RWPE1 (cell line): ENCODE measurements around the gene FAM186B.

ENCODE experiments used
- CTCF ChIA-PET: fragments of 350-600 bp; sonication (Branson Sonifier 250); formaldehyde crosslinking; extraction: SDS; loops from one replicate; lab custom pipeline; 2021; lab: Yijun Ruan, JAX
- POLR2A ChIA-PET: fragments of 400-600 bp; formaldehyde crosslinking; extraction: SDS; loops from one replicate; lab custom pipeline; 2020; ENCODE audit warnings: antibody characterized with exemption; ENCODE audit not compliant: low non-redundant PET; lab: Yijun Ruan, JAX
- DNase-seq: peaks from one replicate; pipeline ENCODE4 v3.0.0; 2012; ENCODE audit warnings: low spot score
- H3K27ac ChIP-seq: fragments of 450-650 bp; 2 replicates; pipeline ENCODE4 v1.5.1; 2017
- CTCF ChIP-seq: fragments of 450-650 bp; conservative IDR thresholded peaks from 2 replicates; pipeline ENCODE4 v1.5.1; 2017; ENCODE audit warnings: low read depth, mild to moderate bottlenecking

Gene FAM186B

GRCh38 chr12:49548481-49548821, 57.0 kb downstream of the FAM186B start:
- no peak for TF ChIP-seq CTCF
- no peak overlapping the region for H3K27ac ChIP-seq
- CTCF ChIA-PET, result no interaction called here
- POLR2A ChIA-PET, result no interaction called here
- DNase-seq, result no peak

- ChIA-PET POLR2A (no interaction called here), CTCF (interaction anchor here (0.5 kb wide), 1 partner anchor 239 kb away, joined by 3 read pairs; no protein-coding TSS in a partner anchor)
- peak; percentile 89 for DNase-seq
- no peak for TF ChIP-seq CTCF
- no peak overlapping the region for H3K27ac ChIP-seq
Measured at GRCh38 chr12:49547090-49547690, 58.2 kb downstream of the FAM186B start.

GRCh38 chr12:49546481-49546880, 59.0 kb downstream of the FAM186B start:
- CTCF ChIA-PET, result no interaction called here
- no peak for DNase-seq

GRCh38 chr12:49545815-49546214, 59.6 kb downstream of the FAM186B start:
- DNase-seq, result no peak
- ChIA-PET POLR2A (no interaction called here), CTCF (no interaction called here)
- no peak overlapping the region for H3K27ac ChIP-seq
- TF ChIP-seq CTCF, result no peak

More at GRCh38 chr12:49546481-49546880, 59.0 kb downstream of the FAM186B start:
- H3K27ac ChIP-seq, result no peak overlapping the region
- POLR2A ChIA-PET, result no interaction called here
- TF ChIP-seq CTCF, result no peak

- no peak for TF ChIP-seq CTCF
- DNase-seq, result no peak
- H3K27ac ChIP-seq, result no peak overlapping the region
- POLR2A ChIA-PET, result no interaction called here
- CTCF ChIA-PET, result interaction anchor here (0.6 to 0.9 kb wide), 2 partner anchors 9 to 17 kb away, joined by 3 to 4 read pairs; no protein-coding TSS in a partner anchor
Measured at GRCh38 chr12:49543914-49544815, 61.3 kb downstream of the FAM186B start.

- DNase-seq, result no peak
- no peak overlapping the region for H3K27ac ChIP-seq
- ChIA-PET CTCF (interaction anchor here (0.6 to 0.9 kb wide), 2 partner anchors 16 to 197 kb away, joined by 4 to 6 read pairs; no protein-coding TSS in a partner anchor), POLR2A (no interaction called here)
- no peak for TF ChIP-seq CTCF
Measured at GRCh38 chr12:49543221-49543913, 62.1 kb downstream of the FAM186B start.
